NCI-H345 treated with DMSO at 0.1 percent for 48 hours (cell line): ENCODE data around the gene RBM43.
"Not testable (repeated sequence)": the region's sequence is repeated elsewhere in the genome, so short reads cannot be mapped to it uniquely, and the experiment has no call there.

Experiments
- DNase-seq: peaks from one replicate; lab custom pipeline; 2025; ENCODE audit not compliant: unreplicated experiment; lab: John Stamatoyannopoulos, UW

Gene RBM43

DNA sequence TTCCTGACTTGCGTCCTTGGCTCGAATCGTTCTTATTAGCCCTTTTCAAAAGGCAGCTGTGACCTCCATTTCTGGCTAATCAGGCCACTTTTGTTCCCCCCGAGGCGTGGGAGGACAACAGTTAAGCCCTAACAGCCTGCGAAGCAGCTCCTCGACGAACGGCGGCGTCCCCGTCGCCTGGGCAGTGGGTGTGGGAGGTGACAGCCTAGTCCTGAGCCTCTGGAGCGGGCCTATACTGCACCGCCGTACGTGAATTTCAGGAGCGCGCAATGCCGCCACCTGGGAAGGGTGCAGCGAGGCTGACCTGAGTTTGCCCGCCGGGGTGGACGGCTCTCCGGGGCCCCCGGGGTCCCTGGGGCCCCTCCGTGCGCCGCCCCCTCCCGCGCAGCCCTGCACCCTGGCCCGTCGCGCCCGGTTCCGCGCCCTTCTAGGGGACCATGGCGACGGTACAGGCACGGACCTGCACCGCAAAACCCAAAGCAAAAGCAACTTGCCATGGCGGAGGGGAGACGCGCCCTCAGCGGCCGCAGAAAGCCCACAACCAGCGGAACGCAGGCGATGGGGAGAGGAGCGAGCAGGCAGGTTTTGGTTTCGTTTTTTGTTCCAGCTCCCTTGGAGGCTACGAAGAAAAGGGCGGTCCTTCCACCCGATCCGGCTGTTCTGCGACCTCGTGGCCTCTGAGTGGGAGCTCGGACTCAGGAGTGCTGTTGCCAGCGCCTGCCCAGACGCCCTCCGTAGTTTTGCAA lies at the start of gene RBM43:
Gene RBM43 (minus strand): TSS at position 633 of the 746 bp plus-strand sequence. CDS start 136 bp downstream, at position 497.
- peak; percentile 38 for DNase-seq

DNA sequence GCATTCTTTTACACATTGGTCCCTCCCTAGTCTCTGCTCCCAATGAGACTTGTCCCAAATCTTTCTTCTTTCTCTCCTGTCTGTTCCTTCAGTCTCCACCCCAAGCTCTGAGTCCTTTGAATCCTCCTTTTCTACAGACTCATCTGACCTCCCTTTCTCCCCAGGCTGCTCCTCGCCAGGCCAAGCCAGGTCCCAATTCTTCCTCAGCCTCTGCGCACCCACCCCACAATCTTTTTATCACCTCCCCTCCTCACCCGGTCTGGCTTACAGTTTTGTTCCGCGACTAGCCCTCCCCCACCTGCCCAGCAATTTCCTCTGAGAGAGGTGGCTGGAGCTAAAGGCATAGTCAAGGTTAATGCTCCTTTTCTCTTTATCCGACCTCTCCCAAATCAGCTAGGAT lies 48.6 kb upstream of the RBM43 start:
- not testable (repeated sequence) for DNase-seq

DNA sequence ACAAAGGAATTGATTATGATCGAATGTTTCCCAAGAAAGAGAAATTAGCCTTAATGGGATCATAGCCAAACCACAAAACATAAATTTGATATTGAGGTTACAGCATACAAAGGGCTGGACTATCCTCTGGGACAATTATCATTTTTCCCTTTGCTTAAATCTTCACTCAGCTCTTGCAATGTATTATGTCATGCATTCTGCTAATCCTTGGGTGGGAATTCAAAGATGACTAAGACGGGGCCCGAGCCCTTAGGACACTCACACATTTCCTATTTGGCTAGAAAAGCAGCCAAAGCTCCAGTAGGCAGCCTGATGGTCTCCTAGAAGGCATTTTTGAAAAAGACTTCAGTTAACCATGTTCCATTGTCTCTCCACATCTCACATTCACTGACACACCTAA lies 45.0 kb upstream of the RBM43 start:
- no peak for DNase-seq

DNA sequence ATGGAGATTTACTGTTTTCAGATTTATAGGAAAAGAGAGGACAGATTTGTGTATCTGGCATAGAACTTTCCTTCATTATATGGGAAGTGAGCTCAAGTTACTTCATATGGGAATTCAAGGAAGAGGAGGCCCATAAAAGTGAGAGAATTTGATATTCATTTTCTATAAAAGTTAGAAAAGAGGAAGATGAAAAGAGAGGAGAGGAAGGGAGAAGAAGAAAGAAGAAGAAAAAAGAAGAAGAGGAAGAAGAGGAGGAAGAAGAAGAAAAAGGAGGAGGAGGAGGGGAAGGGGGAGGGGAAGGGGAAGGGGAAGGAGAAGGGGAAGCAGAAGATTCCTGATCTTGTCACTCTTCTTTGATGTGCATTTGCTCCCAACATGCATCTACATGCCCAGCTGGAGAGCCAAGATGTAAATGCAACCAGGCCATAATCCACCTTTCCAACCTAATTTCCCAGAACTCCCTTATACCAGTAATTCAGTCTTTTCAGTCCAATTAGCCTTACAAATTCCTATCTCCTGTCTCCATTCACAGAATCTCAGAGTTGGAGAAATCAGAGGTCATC lies 43.5 kb upstream of the RBM43 start:
- DNase-seq, result no peak

DNA sequence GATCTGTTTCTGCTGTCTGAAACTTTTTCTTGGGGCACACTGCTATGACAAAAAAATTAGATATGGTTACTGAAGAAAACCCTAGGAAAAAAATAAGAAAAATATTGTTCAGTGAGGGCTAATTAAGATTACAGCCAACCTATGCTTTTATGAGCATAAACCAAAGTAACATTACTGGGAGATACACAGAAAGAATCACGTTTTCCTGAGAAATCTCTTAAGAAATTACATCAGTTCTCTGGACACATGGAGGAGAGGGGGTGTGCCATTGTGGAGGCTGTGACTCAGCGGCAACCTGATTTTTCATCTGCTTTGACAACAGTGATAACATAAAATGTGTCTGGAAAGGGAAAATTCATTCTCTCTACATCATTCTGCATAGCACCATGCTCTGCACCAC lies 41.2 kb upstream of the RBM43 start:
- DNase-seq, result no peak

DNA sequence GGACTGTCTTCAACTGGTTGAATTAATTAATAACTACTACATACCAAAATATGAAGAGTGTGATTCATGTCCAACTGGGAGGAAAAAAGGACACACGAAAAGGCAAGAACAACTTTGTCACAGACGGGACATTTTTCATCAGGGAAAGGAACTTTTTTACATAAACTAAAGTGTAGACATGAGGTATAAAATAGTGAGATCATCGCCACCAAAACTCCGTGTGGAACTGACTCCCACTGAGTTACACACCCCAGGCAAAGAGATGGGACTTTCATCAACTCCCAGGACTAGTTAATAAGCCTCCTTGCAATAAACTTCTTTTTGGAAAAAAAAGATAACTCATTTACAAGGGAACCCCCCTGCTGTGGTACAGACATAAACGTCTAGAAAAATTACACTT lies 40.7 kb upstream of the RBM43 start:
- no peak for DNase-seq

DNA sequence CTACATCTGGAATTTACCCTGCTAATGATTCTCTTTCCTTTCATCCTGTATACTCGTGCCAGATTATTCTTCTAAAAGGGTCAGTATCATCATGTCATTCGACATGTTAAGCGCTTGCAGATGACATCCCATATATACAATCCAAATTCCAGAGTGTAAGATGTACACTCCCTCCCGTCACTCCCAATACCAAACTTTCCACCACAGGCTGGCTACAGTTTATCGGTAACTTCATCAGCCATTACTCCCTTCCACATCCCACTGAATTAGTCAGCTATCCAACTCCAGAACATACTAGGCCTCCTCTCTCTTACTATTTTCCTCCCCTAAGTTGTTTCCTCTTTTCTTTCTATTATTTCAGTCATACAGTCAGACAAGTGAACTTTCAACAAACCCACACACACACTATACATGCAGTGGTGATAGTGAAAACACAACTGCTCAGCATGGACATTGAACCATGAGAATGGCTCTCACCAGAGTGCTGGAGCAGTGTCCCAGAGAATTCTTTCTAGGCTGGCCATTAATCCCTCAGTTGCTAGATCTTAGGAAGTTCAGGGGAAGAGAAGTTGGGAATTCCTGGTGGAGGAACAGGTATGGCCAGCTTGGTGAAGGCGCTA lies 38.4 kb upstream of the RBM43 start:
- no peak for DNase-seq

DNA sequence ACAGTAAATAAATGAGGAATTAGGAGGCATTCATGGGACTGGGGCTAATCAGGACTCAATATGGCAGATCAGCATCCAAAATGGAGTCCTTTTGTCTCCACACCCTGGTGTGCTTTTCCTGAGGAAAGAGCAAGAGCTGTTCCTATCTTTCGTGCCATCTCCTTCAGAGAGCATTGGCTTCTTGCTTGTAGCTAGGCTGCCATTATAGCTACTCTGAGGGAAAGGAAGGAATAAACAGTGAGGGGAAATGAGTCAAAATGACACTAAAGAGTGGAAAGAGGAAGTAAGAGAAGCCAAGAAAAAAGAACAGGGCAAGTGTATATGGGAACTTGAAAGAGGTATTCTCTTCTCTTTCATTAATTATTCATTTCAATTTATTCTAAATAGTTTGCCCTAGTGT lies 36.2 kb upstream of the RBM43 start:
- no peak for DNase-seq

DNA sequence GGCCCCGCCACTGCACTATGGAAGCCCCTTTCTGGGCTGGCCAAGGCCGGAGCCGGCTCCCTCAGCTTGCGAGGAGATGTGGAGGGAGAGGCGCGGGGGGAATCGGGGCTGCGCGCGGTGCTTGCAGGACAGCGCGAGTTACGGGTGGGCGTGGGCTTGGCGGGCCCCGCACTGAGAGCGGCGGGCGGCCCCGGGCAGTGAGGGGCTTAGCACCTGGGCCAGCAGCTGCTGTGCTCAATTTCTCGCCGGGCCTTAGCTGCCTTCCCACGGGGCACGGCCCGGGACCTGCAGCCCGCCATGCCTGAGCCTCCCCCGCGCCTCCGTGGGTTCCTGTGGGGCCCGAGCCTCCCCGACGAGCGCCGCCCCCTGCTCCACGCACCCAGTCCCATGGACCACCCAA lies 34.3 kb upstream of the RBM43 start:
- not testable (repeated sequence) for DNase-seq

DNA sequence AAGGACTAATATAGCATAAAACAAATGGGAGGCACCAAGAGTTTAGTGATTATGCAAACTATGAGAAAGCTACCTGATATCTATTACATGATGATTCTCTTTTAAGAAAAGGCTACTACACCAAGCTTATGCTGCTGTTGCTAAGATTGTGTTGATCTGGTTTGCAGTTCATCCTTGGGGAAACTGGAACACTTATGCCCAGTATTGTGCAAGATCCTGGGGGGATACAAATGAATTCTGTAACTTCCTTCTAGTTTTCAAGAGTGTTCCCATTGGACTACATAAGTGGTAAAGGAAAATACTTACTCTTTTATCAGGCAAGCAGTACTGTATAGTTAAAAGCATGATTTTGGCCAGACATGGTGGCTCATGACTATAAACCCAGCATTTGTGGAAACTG lies 30.9 kb upstream of the RBM43 start:
- DNase-seq, result no peak

DNA sequence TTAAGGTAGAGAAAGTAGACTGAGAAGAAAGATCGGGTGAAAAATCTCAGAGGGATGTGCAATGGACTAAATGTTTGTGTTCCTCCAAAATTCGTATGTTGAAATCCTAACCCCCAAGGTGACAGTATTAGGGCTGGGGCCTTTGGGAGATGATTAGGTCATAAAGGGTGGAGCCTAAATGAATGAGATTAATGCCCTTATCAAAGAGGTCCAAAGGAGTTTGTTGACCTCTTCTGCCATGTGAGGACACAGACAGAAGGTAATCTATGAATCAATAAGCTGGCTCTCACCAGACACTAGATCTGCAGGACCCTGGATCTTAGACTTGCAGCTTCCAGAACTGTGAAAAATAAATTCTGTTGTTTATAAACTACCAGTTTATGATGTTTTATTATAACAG lies 30.5 kb upstream of the RBM43 start:
- no peak for DNase-seq

DNA sequence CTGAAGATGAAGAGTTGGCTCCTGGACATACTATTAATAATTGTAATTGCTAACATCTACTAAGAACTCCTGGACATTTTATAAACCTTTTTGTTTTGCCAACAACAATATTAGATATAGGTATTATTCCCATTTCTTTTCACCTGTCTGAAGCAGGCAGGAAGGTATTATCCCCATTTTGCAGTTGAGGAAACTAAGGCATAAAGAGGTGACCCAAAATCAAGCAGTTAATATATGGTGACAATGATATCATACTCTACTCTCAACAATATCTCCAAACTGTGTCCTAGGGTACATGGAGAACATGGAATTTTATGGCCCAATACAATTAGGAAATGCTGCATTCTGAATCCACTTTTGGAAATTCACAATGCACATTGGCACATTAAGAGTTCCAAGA lies 29.6 kb upstream of the RBM43 start:
- no peak for DNase-seq

DNA sequence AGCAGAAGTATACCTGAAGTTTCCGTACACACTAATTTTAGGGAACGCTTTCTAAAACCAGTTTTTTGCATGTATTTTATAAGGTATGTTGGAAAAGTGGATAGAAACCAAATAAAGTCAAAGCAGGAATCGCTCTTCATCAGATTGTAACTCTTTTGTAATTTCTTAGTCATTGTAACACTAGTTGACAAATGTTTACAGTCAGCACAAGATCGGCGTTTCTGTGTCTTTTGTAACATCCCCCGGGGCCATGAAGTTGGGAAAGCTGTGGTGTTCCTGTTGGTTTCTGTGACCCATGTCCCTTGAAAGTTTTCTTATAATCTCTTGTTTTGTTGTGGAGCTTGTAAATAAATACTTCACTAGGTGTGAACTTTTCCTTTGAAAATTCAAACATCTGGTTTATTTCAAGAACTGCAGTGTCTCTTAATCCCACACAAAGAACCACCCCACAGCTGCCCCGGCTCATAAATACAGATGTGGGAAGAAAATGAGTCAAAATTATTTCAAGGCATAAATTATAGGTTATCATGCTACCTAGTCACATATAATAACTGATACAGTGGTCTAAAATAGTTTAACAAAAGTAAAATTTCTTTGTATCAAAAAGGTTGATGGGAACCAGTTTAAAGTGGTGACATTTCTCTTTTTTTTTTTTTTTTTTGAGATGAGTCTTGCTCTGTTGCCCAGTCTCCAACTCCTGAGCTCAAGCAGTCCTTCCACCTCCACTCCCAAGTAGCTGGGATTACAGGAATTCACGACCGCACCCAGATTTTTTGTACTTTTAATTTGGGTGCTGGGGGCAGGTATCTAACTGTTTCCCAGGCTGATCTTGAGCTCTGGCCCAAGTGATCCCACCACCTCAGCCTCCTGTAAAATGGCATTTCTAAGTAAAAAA lies 28.6 kb upstream of the RBM43 start:
- no peak for DNase-seq

DNA sequence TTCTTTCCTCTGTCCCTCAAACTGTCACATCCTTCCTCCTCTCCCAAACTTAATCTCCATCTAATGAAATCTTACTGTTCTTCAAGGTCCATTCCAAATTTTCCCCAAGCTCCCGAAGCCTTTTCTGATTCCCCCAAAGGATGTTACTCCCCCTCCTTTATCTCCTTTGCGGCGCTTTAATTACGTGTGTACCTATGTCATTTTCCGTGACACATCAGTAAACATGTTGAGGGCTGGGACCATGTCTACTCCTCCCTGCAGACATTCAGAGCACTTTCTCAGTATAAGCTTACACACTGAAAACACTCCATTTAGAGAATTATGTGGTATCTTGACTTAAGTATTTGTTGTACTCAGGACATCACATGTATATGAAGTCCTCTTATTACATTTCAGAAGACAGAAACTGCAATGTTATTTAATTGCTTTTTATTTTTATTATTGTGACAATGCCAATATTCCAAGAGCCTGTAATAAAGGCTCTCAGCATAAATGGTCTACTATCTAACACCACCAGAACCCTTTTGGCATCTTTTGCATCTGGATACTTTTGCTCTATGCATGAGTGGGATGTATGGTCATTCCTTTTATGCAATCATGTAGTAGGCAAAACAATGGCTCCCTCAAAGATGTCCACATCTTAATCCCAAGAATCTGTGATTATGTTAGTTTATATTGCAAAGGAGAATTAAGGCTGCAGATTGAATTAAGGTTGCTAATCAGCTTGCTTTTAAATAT lies 26.0 kb upstream of the RBM43 start:
- DNase-seq, result no peak

DNA sequence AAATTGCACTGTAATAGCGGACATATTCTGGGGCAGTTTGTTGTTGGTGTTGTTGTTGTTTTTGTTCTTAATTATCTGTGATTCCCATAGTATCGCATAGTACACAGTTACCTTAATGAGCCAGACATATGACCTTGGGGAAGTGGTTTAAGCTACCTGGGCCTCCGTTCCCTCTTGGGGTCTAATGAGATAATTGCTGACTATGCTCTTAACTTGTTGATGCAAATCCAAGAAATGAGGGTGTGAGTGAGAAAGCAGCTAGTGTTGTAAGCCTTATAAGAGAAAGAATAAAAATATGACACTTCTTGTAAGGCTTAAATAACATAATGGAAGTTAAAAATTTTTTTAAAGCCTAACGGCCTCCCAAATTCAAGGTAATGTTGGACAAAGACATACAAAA lies 20.7 kb upstream of the RBM43 start:
- DNase-seq, result no peak

DNA sequence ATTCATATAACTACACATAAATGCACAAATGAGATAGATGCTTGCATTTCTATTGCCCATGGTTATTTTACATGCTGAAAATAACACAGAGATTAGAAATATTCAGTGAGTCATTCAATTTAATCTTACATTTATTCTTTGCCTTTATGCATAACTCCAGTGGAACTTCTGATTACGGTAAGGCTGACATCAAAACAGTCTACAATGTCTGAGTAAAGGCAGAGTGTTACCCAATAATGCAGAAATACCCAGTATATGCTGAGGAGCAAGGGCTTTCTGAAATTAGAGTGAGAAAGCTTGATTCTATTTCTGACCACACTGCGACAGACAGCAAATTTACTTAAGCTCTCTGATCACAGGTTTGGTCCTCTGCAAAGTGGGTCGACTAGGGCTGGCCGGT lies 18.6 kb upstream of the RBM43 start:
- DNase-seq, result no peak

DNA sequence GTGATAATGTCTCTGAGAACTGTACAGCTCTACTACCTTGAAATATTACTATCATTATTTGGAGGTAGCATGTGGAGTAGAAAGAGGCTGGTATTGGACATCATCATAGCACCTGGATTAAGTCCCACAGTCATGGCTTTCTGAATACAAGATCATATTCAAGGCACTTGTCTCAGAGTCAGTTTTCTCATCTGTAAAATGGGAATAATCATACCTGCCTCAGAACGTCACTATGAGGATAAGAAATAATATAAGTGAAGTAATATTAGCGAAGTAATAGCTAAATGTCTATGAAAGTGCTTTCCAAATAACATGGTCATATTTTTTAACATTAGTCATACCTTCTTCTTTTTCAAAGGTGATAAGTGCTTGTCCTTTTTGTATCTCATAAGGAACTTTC lies 16.8 kb upstream of the RBM43 start:
- no peak for DNase-seq

DNA sequence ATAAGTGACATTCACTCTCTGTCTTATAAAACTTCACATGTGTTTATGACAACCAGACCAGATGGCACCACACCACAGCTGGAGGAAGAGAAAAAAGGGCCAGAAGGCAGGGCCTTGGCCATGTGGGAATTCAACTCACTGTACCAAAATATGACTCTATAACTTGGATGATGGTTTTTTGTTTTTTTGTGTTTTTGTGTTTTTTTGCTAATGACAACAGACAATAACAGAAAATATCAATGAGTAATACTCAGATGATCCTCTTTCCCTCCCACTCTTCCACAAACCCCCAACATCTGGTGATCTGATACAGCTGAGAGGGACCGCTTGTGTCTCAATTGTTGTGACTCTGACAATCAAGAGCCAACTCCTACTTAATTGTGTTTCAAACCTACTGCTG lies 15.4 kb upstream of the RBM43 start:
- DNase-seq, result no peak

DNA sequence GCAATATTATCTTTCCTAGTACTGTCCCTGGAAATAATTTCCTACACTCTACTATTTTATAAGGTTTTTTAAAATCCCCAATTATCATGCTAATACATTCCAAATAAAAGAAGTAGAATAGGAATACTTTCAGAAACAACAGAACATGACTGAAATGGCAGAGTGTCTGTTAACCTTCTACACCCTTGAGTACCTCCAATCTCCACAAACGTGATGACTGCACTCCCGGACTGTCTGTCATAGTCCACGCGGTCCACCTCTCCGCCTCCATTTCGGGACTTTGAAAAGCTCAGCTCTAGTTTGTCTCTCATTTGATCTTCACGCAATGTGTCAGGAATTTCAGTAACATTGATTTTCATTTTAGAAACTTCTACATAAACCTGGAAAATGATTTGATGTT lies 13.6 kb upstream of the RBM43 start:
- DNase-seq, result no peak

DNA sequence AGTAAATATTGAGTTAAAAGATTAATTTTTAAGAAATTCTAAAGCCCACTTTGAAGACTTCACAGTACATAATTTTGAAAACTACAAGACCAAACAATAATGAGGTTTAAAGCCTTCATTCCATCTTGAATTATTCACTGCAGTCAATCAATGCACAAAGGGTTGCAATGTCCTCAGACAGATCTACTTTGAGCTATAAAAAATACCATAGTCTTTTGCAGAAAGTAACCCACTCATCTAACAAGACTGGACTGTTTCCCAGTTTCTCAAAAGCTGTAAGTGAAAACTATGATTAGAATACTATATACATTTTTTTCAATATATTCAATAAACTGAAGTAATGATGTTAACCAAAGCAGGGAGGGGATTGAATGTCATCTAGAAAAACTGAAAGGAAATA lies 10.2 kb upstream of the RBM43 start:
- no peak for DNase-seq
